ENCODE results near the gene TUBB. TPM values are rescaled to one million over a fixed set of nuclear protein-coding genes. Genes with fewer than 3 reads are reported as not detected.
A peak's percentile ranks its signal among the peaks of the same experiment; 100 is the strongest.

The TUBB gene
- polyA plus RNA-seq, 4 donors: 1,126 to 1,457 (median 1,265) TPM

DNA sequence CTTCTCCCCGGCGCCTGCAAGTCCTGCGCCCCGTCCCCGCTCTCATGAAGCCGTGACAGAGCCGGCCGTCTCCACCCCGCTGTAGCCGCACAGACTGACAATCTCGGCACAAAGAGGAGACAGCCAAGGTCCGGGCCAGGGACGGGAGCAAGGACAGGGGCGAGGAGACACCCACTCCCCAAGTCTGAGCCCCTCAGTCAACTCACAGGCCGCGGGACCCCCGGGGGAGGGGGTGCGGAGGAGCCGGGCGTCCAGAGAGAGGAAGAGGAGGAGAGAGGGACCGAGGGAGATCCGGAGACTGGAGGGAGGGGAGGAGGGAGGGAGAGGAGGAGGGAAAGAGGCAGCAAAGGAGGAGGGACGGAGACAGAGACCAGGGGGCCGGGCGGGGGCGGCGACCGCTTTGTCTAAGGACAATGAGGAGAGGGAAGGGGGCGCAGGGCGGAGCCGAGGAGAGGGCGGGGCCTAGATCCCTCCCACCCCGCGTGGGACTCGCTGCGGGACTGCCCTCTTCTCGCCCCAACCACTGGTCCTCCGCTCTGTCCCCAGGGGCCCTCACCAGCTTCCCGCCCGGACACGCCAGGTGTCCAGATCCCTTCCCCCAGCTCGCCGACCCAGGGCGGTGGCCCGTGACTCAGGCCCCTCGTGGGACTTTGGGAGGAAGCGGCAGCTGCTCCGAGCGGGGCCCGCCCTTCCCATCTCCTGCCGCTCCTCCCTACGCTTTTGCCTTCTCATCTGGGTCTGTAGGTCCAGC, 33.1 kb upstream of the TUBB start:
- DNase-seq (ENCODE audit: low read depth in 4 of 4, low spot score in 3 of 4): peak; percentile 78 to 85 (median 80)

GRCh38 chr6:30687659-30688431, 32.3 kb upstream of the TUBB start:
- DNase-seq (ENCODE audit: low read depth in 4 of 4, low spot score in 3 of 4): no peak

DNA sequence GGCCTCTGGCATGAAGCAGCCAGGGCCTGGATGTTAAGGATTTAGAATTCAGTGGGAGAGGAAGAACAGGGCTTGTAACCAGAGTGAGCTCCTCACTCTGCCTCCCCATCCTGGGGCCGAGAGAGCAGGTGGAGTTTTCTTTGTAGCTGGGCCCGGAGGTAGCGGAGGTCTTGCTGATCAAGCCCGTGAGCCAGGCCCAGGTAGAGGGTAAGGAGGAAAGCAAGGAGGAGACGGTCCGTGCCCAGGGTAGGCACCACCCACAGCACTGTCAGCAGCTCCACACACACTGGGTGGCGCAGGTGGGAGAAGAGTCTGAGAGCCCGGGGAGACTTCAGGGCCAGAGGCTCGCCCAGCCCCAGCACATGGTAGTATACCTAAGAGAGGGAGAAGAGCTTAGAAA, 31.6 kb upstream of the TUBB start:
- no peak for DNase-seq (ENCODE audit: low read depth in 4 of 4, low spot score in 3 of 4)

DNA sequence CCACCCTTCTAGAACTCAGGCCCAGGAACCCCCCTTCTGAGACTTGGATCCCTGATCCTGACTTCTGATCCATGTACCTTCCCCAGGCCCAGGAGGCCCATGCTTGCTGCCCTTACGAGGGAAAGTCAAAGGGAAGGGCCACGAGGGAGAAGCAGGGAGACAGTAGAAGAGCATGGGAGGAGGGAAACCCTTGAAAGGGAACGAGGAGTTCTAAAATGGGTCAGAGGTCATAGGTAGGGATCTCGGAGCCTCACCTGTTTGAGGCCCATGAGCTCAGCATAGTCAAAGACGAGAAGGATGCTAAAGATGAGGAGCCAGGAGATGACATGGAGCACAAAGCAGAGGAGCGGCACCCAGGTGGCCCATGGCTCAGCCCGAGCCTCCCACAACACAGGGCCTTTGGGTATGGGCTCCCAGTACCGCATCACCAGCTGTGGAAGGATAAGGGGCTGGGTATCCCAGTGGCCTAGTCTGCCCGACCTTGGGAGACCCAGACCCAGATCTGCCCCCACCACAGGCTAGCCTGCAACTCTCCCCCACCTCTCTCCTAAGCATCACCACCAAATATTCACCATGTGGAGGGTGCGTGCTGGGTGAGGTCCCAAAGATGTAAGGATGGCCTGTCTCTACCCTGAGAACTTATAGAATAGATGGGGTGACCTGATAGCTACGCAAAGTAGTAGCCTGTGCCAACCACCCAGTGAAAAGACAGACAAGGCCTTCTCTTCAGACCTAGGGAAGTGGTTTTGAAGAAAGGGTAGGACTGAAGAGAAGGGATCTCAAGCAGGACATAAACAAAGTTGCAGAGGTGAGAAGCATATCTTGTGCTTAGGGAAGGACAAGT, 30.9 kb upstream of the TUBB start:
- no peak for DNase-seq (ENCODE audit: low read depth in 4 of 4, low spot score in 3 of 4)

DNA sequence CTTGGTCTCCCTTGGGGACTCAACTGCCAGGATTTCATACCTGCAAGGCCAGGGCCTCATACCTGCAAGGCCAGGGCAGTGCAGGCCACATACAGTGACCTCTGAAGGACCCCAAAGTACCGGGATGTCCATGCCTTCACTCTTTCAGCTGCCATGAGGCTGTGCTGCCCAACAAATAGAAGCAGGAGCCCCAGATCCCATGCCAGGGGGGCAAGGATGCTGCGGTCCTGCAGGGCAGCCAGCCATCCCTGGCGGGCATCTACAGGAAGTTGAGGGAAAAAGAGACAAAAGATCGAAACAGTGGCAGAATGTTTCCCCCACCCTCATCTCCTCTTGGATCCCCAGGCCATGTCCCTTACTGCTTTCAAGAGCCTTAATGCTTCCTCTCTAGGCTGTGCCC, 30.2 kb upstream of the TUBB start:
- DNase-seq (ENCODE audit: low read depth in 4 of 4, low spot score in 3 of 4): no peak

GRCh38 chr6:30690403-30691207, 29.5 kb upstream of the TUBB start, which contains the start of gene NRM:
NRM (minus strand) TSS chr6:30690984; CDS start chr6:30690974, 10 bp downstream.
- DNase-seq (ENCODE audit: low read depth in 4 of 4, low spot score in 3 of 4): peak; percentile 78 to 86 (median 78)

- no peak for DNase-seq (ENCODE audit: low read depth in 4 of 4, low spot score in 3 of 4)
Measured at GRCh38 chr6:30691208-30691847, 28.8 kb upstream of the TUBB start.

DNA sequence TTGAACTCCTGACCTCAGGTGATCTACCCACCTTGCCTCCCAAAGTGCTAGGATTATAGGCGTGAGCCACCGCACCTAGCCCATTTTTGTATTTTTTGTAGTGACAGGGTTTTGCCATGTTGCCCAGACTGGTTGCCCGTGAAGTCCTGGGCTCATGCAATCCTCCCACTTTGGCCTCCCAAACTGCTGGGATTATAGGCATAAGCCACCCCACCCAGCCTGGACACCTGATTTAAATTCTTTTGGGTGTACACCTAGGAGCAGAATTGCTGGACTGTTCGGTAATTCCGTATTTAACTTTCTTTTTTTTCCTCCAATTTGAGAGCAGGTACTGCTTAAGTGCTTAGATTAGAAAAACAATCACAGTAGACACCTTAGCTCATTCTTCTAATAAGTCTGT, 23.7 kb upstream of the TUBB start:
- DNase-seq (ENCODE audit: low read depth in 4 of 4, low spot score in 3 of 4): no peak

DNA sequence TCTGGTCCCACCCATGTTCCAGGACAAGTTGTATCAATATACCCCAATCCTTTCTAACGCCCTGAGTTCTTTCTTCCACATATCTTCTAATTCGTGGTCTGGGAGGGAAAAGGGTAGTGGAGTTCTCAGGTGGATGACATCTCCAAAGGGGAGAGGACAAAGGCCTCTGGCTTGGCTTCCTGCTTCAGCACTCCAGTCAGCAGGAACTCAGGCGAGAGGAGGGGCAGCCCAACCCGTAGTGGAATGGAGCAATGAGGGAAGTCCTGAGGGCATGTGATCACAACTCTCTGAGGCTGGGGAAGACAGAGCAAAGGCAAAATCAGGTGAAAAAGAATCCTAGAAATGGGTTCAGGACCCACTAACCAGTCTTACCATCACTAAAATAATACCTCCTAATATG, 19.8 kb upstream of the TUBB start:
- DNase-seq (ENCODE audit: low read depth in 4 of 4, low spot score in 3 of 4): no peak

GRCh38 chr6:30703011-30703410, 17.1 kb upstream of the TUBB start:
- no peak for DNase-seq (ENCODE audit: low read depth in 4 of 4, low spot score in 3 of 4)

DNA sequence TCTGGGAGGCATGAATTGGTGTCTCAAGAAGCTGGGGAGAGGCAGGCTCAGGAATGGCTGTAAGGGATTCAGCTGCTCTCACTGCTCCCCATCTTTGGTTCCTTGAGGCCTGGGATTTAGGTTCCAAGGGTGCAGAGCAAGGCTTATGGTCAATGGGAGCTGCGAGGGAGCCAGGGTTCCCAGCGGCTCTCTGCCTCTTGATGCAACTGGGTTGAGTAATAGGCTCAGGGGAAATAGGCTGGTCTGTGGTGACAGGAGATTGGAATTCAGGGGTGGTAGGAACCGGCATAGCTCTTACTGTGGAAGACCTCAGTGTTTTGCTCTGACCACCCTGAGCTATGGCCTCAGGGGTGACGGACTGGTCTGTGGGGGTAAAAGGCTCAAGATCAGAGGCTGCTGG, 16.3 kb upstream of the TUBB start:
- DNase-seq (ENCODE audit: low read depth in 4 of 4, low spot score in 3 of 4): no peak

- no peak for DNase-seq (ENCODE audit: low read depth in 4 of 4, low spot score in 3 of 4)
Measured at GRCh38 chr6:30705620-30706019, 14.5 kb upstream of the TUBB start.

GRCh38 chr6:30707281-30707850, 12.8 kb upstream of the TUBB start:
- no peak for DNase-seq (ENCODE audit: low read depth in 4 of 4, low spot score in 3 of 4)

- no peak for DNase-seq (ENCODE audit: low read depth in 4 of 4, low spot score in 3 of 4)
Measured at GRCh38 chr6:30709101-30709868, 10.9 kb upstream of the TUBB start.

- DNase-seq (ENCODE audit: low read depth in 4 of 4, low spot score in 3 of 4): no peak
Measured at GRCh38 chr6:30711758-30712380, 8.3 kb upstream of the TUBB start.

DNA sequence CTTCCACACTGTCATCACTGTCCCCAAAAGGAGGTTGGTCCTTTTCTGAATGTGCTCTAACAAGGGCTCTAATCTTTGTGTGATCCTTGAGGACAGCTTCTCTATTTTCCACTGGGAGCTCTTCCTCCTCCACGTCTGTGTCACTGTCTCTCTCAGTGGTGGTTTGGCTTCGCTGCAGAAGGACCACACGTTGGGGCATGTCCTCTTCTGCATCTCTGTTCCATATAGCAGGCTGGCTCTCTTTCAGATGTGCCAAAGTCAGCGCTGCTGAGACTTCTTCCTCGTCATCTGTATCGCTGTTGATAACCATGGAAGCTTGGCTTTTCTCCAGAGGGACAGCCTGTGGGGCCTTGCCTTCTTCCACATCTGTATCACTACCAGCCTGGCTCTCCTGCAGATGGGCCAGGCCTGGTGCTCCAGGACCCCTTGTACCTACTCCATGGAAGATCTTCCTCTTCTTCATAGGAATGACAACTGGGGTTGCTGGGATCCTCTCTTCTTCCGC, 7.7 kb upstream of the TUBB start:
- DNase-seq (ENCODE audit: low read depth in 4 of 4, low spot score in 3 of 4): no peak

DNA sequence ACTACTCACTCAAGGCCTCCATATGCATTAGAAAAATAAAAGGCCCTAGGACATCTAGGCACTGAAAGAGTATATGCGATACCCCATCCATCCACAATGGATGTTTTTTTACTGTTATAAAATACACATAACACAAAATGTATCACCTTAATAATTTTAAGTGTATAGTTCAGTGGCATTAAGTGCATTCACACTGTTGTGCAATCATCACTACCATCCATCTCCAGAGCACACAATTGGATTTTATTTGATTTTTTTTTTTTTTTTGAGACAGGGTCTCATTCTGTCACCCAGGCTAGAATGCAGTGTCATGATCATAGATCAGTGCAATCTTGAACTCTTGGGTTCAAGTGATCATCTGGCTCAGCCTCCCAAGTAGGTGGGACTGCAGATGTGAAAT, 5.9 kb upstream of the TUBB start:
- DNase-seq (ENCODE audit: low read depth in 4 of 4, low spot score in 3 of 4): no peak

DNA sequence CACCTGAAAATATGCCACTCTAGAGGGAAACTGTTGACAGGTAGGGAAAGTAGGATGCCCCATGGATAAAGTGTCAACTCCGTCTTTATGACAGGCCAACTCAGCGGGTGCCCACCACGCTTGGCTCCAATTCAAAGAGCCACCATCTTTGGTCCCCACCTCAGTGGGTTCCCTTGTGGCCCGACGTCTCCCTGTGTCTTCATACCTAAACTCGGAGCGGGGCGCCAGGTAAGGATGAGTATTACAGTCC, 3.3 kb upstream of the TUBB start:
- DNase-seq (ENCODE audit: low read depth in 4 of 4, low spot score in 3 of 4): no peak

Data from left renal pelvis (tissue), 4 donors.